NK-92 (cell line): ENCODE results near the gene RFNG.

Experiments
- DNase-seq: peaks from one replicate; lab custom pipeline; 2025; ENCODE audit not compliant: unreplicated experiment; lab: John Stamatoyannopoulos, UW

The RFNG gene

GRCh38 chr17:82029990-82030469 is 21.6 kb downstream of the RFNG start:
- DNase-seq = no peak

- no peak for DNase-seq
These were observed 22.2 kb downstream of the RFNG start for GRCh38 chr17:82029391-82029790.

- DNase-seq = no peak
These were observed 22.6 kb downstream of the RFNG start for GRCh38 chr17:82028966-82029365.

- DNase-seq = no peak
These were observed 23.4 kb downstream of the RFNG start for GRCh38 chr17:82028246-82028645.

- no peak for DNase-seq
These were observed 26.1 kb downstream of the RFNG start for GRCh38 chr17:82025401-82026107.

- no peak for DNase-seq
These were observed 26.8 kb downstream of the RFNG start for GRCh38 chr17:82024859-82025258.

- no peak for DNase-seq
These were observed 28.0 kb downstream of the RFNG start for GRCh38 chr17:82023447-82024241.

- DNase-seq = peak; percentile 96
These were observed 28.6 kb downstream of the RFNG start, which contains the start of gene LRRC45 for GRCh38 chr17:82022981-82023446. Gene LRRC45 (plus strand): TSS chr17:82023305. CDS start chr17:82023644, 339 bp downstream.

- DNase-seq = no peak
These were observed 29.2 kb downstream of the RFNG start, which contains the start of gene CENPX for GRCh38 chr17:82022310-82022980. Gene CENPX (minus strand): TSS chr17:82022878. CDS start chr17:82022861, 17 bp downstream.

- no peak for DNase-seq
These were observed 29.7 kb downstream of the RFNG start for GRCh38 chr17:82021900-82022309.

GRCh38 chr17:82021107-82021899 is 30.3 kb downstream of the RFNG start:
- DNase-seq = no peak

- no peak for DNase-seq
These were observed 31.0 kb downstream of the RFNG start for GRCh38 chr17:82020572-82021106.

GRCh38 chr17:82019690-82020571 is 31.7 kb downstream of the RFNG start:
- DNase-seq = no peak

GRCh38 chr17:82018989-82019689 is 32.5 kb downstream of the RFNG start:
- DNase-seq = no peak

GRCh38 chr17:82018152-82018988 is 33.2 kb downstream of the RFNG start:
- no peak for DNase-seq

- DNase-seq = no peak
These were observed 33.9 kb downstream of the RFNG start for GRCh38 chr17:82017612-82018151.

GRCh38 chr17:82016875-82017459 is 34.6 kb downstream of the RFNG start:
- no peak for DNase-seq
